NOMO-1 (cell line): ENCODE data around the gene SENP5.
"Not testable (repeated sequence)": the region's sequence is repeated elsewhere in the genome, so short reads cannot be mapped to it uniquely, and the experiment has no call there.

ENCODE experiments used
- DNase-seq, 2 experiments: peaks; one replicate each; lab custom pipeline; 2025; ENCODE audit not compliant: unreplicated experiment in 2 of 2; lab: John Stamatoyannopoulos, UW

Gene SENP5, protein sequence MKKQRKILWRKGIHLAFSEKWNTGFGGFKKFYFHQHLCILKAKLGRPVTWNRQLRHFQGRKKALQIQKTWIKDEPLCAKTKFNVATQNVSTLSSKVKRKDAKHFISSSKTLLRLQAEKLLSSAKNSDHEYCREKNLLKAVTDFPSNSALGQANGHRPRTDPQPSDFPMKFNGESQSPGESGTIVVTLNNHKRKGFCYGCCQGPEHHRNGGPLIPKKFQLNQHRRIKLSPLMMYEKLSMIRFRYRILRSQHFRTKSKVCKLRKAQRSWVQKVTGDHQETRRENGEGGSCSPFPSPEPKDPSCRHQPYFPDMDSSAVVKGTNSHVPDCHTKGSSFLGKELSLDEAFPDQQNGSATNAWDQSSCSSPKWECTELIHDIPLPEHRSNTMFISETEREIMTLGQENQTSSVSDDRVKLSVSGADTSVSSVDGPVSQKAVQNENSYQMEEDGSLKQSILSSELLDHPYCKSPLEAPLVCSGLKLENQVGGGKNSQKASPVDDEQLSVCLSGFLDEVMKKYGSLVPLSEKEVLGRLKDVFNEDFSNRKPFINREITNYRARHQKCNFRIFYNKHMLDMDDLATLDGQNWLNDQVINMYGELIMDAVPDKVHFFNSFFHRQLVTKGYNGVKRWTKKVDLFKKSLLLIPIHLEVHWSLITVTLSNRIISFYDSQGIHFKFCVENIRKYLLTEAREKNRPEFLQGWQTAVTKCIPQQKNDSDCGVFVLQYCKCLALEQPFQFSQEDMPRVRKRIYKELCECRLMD

GRCh38 chr3:196867507-196868296, at the start of gene SENP5:
TSS of gene SENP5 (plus strand) at chr3:196867920. CDS start at chr3:196885182, 17,262 bp downstream.
- DNase-seq = peak; percentile 94 to 96

- DNase-seq = no peak
Measured at GRCh38 chr3:196821806-196822355, 45.8 kb upstream of the SENP5 start.

- not testable (repeated sequence) for DNase-seq
Measured at GRCh38 chr3:196829651-196830050, 38.1 kb upstream of the SENP5 start.

DNA sequence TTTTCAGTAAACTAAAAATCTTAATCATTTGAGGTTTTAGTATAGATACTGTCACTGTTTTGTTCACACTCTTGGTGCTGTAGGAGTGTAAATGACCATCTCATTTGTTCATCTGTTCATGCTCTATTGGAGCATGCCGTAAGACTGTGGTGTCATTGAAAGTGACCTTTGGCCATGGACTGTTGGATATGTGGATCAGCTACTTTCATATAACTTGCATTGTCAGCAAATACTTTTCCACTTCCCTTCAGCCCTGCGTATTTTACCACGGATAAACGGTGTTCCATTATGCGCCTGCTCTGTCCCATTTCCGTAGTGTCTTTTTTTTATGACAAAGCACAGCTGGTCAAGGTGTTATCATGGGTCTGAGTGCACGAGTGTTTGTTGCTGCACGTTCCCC, 32.6 kb upstream of the SENP5 start:
- DNase-seq = no peak

GRCh38 chr3:196836626-196837025, 31.1 kb upstream of the SENP5 start:
- not testable (repeated sequence) for DNase-seq

DNA sequence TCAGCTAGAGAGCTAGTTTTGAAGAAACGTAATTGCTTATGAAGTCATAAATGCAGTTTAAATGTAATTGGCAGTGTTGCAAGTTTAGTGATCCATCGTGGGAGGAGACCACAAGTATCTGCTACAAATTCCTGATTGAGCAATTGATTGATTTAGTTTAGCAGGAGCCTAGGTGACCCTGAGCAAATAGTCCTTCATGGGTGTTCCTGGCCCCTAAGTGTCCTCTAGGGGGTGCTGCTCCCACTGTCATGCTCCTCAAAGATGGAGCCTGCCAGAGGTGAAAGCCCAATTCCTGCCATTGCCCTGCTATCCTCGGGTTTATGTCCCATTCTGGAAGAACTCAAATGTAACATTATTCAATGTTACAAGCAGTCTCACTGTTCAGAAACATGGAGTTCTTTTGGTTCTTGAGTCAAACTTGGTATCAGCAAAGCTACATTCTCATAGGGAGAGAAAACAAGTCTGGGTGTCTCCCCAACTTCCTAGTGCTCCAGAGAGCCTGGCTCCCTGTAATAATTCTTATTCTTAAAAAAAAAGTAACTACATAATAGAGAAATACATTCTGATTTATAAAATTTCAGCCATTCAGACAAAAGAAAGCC, 29.8 kb upstream of the SENP5 start:
- peak; percentile 63 to 83 for DNase-seq

GRCh38 chr3:196839351-196839750, 28.4 kb upstream of the SENP5 start:
- not testable (repeated sequence) for DNase-seq

GRCh38 chr3:196842567-196843434, 24.9 kb upstream of the SENP5 start:
- DNase-seq = no peak

DNA sequence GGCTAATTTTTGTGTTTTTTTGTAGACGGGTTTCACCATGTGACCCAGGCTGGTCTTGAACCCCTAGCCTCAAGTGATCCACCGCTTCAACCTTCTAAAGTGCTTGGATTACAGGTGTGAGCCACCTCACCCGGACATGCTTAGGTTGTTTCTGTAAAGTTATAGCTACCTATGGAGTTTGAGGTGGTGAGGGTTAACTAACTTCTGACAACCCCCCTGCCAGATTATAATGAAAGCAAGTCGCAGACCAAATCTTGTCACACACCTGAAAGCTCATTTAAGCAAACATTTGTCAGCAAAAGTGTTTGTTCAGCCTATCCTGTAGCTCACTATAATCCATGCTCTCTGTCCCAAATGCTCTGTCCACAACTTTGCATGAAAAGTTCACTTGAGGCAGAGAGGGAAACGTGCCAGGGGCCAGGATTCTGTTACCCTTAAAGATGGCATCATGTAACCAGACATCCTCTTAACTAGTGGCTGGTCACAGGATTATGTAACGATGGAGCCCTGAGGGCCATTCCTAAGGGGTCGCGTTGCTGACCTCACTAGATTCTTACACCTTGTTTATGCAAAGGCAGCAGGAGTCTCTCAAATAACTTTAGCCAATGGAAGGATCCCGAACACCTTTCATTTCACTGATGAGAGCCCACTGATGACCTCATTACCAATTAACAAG, 24.1 kb upstream of the SENP5 start:
- no peak for DNase-seq

GRCh38 chr3:196844235-196845219, 23.2 kb upstream of the SENP5 start:
- not testable (repeated sequence) for DNase-seq

- DNase-seq = not testable (repeated sequence)
Measured at GRCh38 chr3:196848375-196848774, 19.3 kb upstream of the SENP5 start.

DNA sequence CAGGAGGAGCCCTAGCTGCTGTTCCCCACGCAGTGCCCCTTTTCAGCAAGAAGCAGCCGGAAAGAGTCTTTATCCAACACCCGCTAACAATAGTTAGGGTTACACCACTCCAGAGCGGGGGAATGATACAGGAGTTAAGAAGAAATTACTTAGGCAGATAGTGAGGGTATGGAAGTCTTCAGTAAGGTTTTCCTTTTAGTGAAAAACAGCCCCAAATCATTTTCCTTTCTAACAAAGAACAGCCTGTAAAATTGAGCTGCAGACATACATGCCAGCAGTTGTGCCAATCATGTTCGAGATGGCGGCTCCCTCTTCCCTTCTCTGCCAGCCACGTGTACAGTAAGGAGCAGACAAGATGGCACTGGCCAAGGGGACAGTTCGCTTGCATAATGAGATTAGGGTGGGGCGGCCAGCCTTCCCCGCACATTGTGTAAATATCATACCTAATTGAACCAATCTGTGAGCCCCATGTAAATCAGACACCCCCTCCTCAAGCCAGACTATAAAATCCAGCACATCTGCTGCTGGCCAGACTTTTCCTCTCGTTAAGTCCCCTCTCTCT, 18.5 kb upstream of the SENP5 start:
- DNase-seq = no peak

- not testable (repeated sequence) for DNase-seq
Measured at GRCh38 chr3:196863000-196863399, 4.7 kb upstream of the SENP5 start.

- DNase-seq = no peak
Measured at GRCh38 chr3:196867155-196867506, 589 bp upstream of the SENP5 start.

DNA sequence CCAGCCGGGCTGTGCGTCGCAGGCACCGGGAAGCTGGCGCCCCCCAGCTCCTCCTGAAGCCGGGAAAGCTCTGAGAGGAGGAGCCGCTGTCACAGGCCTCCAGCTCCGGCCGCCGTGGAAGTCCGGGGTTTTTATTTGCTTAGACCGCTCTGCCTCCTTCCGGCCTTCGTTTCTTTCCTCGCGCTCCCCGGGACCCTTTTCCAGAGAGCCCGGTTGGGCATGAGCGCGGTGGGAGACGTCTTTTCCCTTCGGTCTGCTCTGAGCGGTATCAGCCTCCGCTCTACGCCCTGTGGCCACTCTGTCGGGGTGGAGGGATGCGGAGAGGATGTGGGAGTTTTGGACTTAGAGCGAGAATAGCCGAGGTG, 559 bp downstream of the SENP5 start:
- DNase-seq = peak; percentile 19 to 31

GRCh38 chr3:196872316-196872715, 4.6 kb downstream of the SENP5 start:
- no peak for DNase-seq

- DNase-seq = not testable (repeated sequence)
Measured at GRCh38 chr3:196874511-196875094, 6.9 kb downstream of the SENP5 start.
